ENCODE measurements around the gene FUT3.

The FUT3 gene

GRCh38 chr19:5829567-5830310, 21.5 kb downstream of the FUT3 start:
- Histone ChIP-seq H4K20me1 (ENCODE audit: insufficient read depth, low read length) (no peaks in the 10 kb centered on the region), H3K36me3 (ENCODE audit: insufficient read depth, low read length) (no peaks in the 10 kb centered on the region), H3K9me3 (ENCODE audit: low read length) (no peaks in the 10 kb centered on the region), H2AFZ (ENCODE audit: low read length) (no peak overlapping the region), H3K27ac (ENCODE audit: low read depth, low read length, poor library complexity, severe bottlenecking) (no peak overlapping the region), H3K9me2 (ENCODE audit: low read depth, low read length) (no peaks in the 10 kb centered on the region), H3K4me2 (ENCODE audit: low read length) (no peak overlapping the region), H3K79me2 (ENCODE audit: insufficient read depth, low read length) (no peaks in the 10 kb centered on the region), H3K27me3 (ENCODE audit: insufficient read depth, low read length) (peaks cover 12% of the 10 kb centered on the region; the same call in 1 of the 2 replicates), H3F3A (ENCODE audit: insufficient read depth, low read length) (0 out of 2 replicates have a peak, but pooled peaks cover 5% of the 10 kb centered on the region), H3K4me1 (ENCODE audit: insufficient read depth, low read length, severe bottlenecking) (peaks cover 29% of the 10 kb centered on the region), H3K9ac (ENCODE audit: low read length) (no peak overlapping the region), H3K4me3 (ENCODE audit: low read depth, low read length, poor library complexity, severe bottlenecking) (no peak overlapping the region)
- TF ChIP-seq EZH2 (IDR thresholded peaks at IDR 0.05; ENCODE audit: borderline replicate concordance, low read length) (no peak), CTCF (IDR thresholded peaks at IDR 0.05; ENCODE audit: low read length) (no peak)

- Histone ChIP-seq H3K4me2 (ENCODE audit: low read length) (peak overlapping the region; percentile 40), H3K9ac (ENCODE audit: low read length) (peak overlapping the region; percentile 40; the same call in 1 of the 2 replicates), H3K79me2 (ENCODE audit: insufficient read depth, low read length) (no peaks in the 10 kb centered on the region), H3K4me1 (ENCODE audit: insufficient read depth, low read length, severe bottlenecking) (peaks cover 29% of the 10 kb centered on the region), H3K27ac (ENCODE audit: low read depth, low read length, poor library complexity, severe bottlenecking) (no peak overlapping the region), H3K36me3 (ENCODE audit: insufficient read depth, low read length) (no peaks in the 10 kb centered on the region), H2AFZ (ENCODE audit: low read length) (no peak overlapping the region), H3K9me2 (ENCODE audit: low read depth, low read length) (no peaks in the 10 kb centered on the region), H3K27me3 (ENCODE audit: insufficient read depth, low read length) (peaks cover 9% of the 10 kb centered on the region; the same call in 1 of the 2 replicates), H3K9me3 (ENCODE audit: low read length) (no peaks in the 10 kb centered on the region), H3K4me3 (ENCODE audit: low read depth, low read length, poor library complexity, severe bottlenecking) (peak overlapping the region; percentile 40), H3F3A (ENCODE audit: insufficient read depth, low read length) (0 out of 2 replicates have a peak, but pooled peaks cover 5% of the 10 kb centered on the region), H4K20me1 (ENCODE audit: insufficient read depth, low read length) (no peaks in the 10 kb centered on the region)
- TF ChIP-seq CTCF (IDR thresholded peaks at IDR 0.05; ENCODE audit: low read length) = no peak
- no peak for TF ChIP-seq EZH2 (IDR thresholded peaks at IDR 0.05; ENCODE audit: borderline replicate concordance, low read length)
These were observed 22.3 kb downstream of the FUT3 start for GRCh38 chr19:5828661-5829566.

- no peak for TF ChIP-seq CTCF (IDR thresholded peaks at IDR 0.05; ENCODE audit: low read length)
- no peak for TF ChIP-seq EZH2 (IDR thresholded peaks at IDR 0.05; ENCODE audit: borderline replicate concordance, low read length)
- H3K4me3 ChIP-seq (ENCODE audit: low read depth, low read length, poor library complexity, severe bottlenecking) = peak overlapping the region; percentile 40
- no peak overlapping the region for H3K27ac ChIP-seq (ENCODE audit: low read depth, low read length, poor library complexity, severe bottlenecking)
- H3K79me2 ChIP-seq (ENCODE audit: insufficient read depth, low read length) = no peaks in the 10 kb centered on the region
- 0 out of 2 replicates have a peak, but pooled peaks cover 5% of the 10 kb centered on the region for H3F3A ChIP-seq (ENCODE audit: insufficient read depth, low read length)
- H3K9ac ChIP-seq (ENCODE audit: low read length) = peak overlapping the region; percentile 40; the same call in 1 of the 2 replicates
- H3K4me1 ChIP-seq (ENCODE audit: insufficient read depth, low read length, severe bottlenecking) = peaks cover 29% of the 10 kb centered on the region
- H3K9me2 ChIP-seq (ENCODE audit: low read depth, low read length) = no peaks in the 10 kb centered on the region
- 0 out of 2 replicates have a peak, but pooled peaks cover 9% of the 10 kb centered on the region for H3K27me3 ChIP-seq (ENCODE audit: insufficient read depth, low read length)
- no peaks in the 10 kb centered on the region for H3K36me3 ChIP-seq (ENCODE audit: insufficient read depth, low read length)
- no peaks in the 10 kb centered on the region for H3K9me3 ChIP-seq (ENCODE audit: low read length)
- H3K4me2 ChIP-seq (ENCODE audit: low read length) = peak overlapping the region; percentile 40
- H2AFZ ChIP-seq (ENCODE audit: low read length) = no peak overlapping the region
- no peaks in the 10 kb centered on the region for H4K20me1 ChIP-seq (ENCODE audit: insufficient read depth, low read length)
These were observed 23.2 kb downstream of the FUT3 start for GRCh38 chr19:5827891-5828660.

All from OCI-LY1 (cell line).